Skeletal muscle tissue (tissue), 4 donors: Measurements from ENCODE around the gene FOXB1. TPM values are rescaled to one million over a fixed set of nuclear protein-coding genes. Genes with fewer than 3 reads are reported as not detected.
A peak's percentile ranks its signal among the peaks of the same experiment; 100 is the strongest.

Source experiments
- H3K27ac ChIP-seq: one replicate; pipeline ENCODE4 v1.7.0; 2013; ENCODE audit warnings: mild to moderate bottlenecking, low read depth, low read length, inconsistent platforms
- H3K27me3 ChIP-seq, 3 donors: one replicate each; pipeline ENCODE4 v1.7.0; 2013; ENCODE audit warnings: low read length in 3 of 3; ENCODE audit not compliant: control insufficient read depth in 3 of 3, insufficient read depth in 3 of 3
- H3K36me3 ChIP-seq, 3 donors: one replicate each; pipeline ENCODE4 v1.7.0; 2013; ENCODE audit warnings: low read length in 3 of 3; ENCODE audit not compliant: control insufficient read depth in 3 of 3, insufficient read depth in 3 of 3
- H3K4me1 ChIP-seq, 3 donors: one replicate each; pipeline ENCODE4 v1.7.0; 2013; ENCODE audit warnings: low read length in 3 of 3, mild to moderate bottlenecking in 3 of 3; ENCODE audit not compliant: control insufficient read depth in 3 of 3, insufficient read depth in 3 of 3
- H3K4me3 ChIP-seq, 3 donors: one replicate each; pipeline ENCODE4 v1.7.0; 2013; ENCODE audit warnings: low read length in 3 of 3
- H3K9ac ChIP-seq, 3 donors: one replicate each; pipeline ENCODE4 v1.7.0; 2013; ENCODE audit warnings: low read length in 3 of 3, mild to moderate bottlenecking in 3 of 3, moderate library complexity in 2 of 3, low read depth in 1 of 3
- H3K9me3 ChIP-seq, 3 donors: one replicate each; pipeline ENCODE4 v1.7.0; 2013; ENCODE audit warnings: low read length in 3 of 3; ENCODE audit not compliant: control insufficient read depth in 3 of 3
- total RNA-seq: library from RNA; depleted of rRNA; stranded (reverse); fragments of >200 nt; gene quantifications from one replicate; pipeline ENCODE4 v1.2.3, GENCODE V29; 2014
- donor health status: Osteomylitis.

Gene FOXB1
- total RNA-seq, 1 donor from 2014 or later, result not detected

DNA sequence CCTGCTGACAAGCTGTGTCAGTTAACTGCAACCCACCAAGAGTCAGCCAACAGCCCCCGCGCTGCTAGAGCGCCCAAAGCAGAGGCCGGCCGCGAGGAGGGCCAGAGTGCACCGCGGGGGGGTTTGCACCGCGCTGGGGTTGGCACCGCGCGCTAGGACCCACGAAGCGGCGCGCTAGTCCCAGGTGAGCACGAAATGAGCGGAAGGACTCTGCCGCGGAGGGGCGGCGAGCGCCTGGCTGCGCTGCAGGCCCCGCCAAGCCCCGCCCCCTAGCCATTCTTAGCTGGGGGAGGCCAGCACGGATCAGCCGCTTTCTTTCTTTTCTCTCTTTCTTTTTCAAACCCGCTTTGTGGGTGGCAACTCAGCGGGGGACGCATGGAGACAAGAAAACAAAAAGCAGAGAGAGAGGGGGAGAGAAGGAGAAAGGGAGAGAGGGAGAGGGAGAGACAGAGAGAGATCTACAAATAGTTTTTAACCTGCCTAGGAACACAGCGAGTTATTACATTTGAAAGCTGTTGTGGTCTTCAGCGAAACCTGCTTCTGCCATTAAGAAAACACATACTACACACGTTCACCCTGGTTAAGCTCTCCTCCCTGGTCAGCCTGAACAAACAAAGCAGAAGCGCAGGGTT lies 6.9 kb upstream of the FOXB1 start:
- H3K9ac ChIP-seq, result peak overlapping the region in 1 of 3 donors; percentile 14
- H3K4me3 ChIP-seq, result peak overlapping the region in 2 of 3 donors; percentile 15
- H3K36me3 ChIP-seq, result no peaks in the 10 kb centered on the region
- peaks cover 97 to 98% (median 97%) of the 10 kb centered on the region in 3 donors for H3K27me3 ChIP-seq
- peaks cover 4 to 21% (median 9%) of the 10 kb centered on the region in 3 donors for H3K4me1 ChIP-seq
- peaks cover 0 to 2% (median 0%) of the 10 kb centered on the region in 3 donors for H3K9me3 ChIP-seq
- no peak overlapping the region for H3K27ac ChIP-seq

DNA sequence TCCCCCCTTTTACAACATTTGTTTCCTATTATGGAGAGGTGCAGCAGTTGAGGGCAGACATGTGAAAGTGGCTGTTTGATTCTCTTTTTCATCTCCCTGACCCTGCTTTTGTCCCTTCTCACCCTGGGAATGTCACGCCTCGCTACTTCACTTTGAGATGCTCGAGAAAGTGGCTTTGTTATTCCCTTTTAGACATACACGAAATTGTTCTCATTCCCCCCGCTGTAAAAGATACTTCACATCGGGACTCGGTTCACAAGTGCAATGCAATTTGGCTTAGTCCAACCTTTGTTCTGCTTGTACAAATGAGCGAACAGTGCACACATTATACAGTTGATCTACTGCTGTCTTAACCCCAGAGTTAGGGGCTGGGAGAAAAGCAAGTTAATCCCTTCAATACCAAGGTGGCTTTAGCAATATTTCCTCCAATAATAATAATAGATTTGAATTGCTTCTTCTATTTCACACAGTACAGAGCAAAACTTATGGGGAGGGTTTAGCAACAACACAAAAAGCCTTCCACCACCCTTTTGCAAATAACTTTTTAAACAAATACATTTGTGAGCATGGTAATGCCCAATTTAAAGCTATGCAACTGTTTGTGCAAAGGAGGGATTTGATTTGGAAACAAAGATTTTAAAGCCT lies 5.7 kb upstream of the FOXB1 start:
- Histone ChIP-seq H3K9me3 (peaks cover 0 to 2% (median 0%) of the 10 kb centered on the region in 3 donors), H3K4me3 (no peak overlapping the region), H3K9ac (no peak overlapping the region), H3K36me3 (no peaks in the 10 kb centered on the region), H3K27me3 (peaks cover 94 to 98% (median 97%) of the 10 kb centered on the region in 3 donors), H3K27ac (no peak overlapping the region), H3K4me1 (peaks cover 4 to 21% (median 9%) of the 10 kb centered on the region in 3 donors)

GRCh38 chr15:59998950-59999611 lies 5.0 kb upstream of the FOXB1 start:
- no peak overlapping the region for H3K9ac ChIP-seq
- no peaks in the 10 kb centered on the region for H3K36me3 ChIP-seq
- no peak overlapping the region for H3K4me3 ChIP-seq
- peaks cover 0 to 2% (median 0%) of the 10 kb centered on the region in 3 donors for H3K9me3 ChIP-seq
- H3K27ac ChIP-seq, result no peak overlapping the region
- peaks cover 5 to 26% (median 13%) of the 10 kb centered on the region in 3 donors for H3K4me1 ChIP-seq
- H3K27me3 ChIP-seq, result peaks cover 94 to 98% (median 97%) of the 10 kb centered on the region in 3 donors

DNA sequence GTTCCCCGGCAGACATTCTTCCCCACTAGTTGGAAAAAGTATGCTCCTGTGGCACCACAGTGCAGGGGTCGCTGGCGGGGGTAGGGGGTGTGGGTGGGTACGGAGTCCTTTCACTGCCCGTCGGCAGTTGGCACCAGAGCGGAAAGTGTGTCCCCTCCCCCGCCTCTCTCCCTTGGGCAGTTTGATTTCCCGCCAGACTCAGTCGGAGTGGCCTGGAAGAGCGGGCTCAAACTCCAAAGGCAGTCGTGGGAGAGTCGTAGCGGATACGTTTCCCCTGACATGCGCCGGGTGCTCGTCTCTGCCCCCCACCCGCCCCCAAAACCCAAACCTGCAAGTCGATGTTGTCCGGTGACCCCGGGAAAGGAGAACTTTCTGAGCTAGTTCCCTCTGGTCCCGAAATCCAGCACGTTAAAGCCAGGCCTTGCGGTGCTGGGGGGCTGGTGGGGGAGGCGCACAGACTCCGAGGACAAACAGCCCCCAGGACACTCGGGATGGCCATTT lies 4.4 kb upstream of the FOXB1 start:
- H3K27ac ChIP-seq, result no peak overlapping the region
- H3K4me1 ChIP-seq, result peaks cover 9 to 31% (median 17%) of the 10 kb centered on the region in 3 donors
- H3K36me3 ChIP-seq, result no peaks in the 10 kb centered on the region
- H3K9ac ChIP-seq, result no peak overlapping the region
- peaks cover 94 to 98% (median 97%) of the 10 kb centered on the region in 3 donors for H3K27me3 ChIP-seq
- no peak overlapping the region for H3K4me3 ChIP-seq
- H3K9me3 ChIP-seq, result peaks cover 0 to 2% (median 0%) of the 10 kb centered on the region in 3 donors

DNA sequence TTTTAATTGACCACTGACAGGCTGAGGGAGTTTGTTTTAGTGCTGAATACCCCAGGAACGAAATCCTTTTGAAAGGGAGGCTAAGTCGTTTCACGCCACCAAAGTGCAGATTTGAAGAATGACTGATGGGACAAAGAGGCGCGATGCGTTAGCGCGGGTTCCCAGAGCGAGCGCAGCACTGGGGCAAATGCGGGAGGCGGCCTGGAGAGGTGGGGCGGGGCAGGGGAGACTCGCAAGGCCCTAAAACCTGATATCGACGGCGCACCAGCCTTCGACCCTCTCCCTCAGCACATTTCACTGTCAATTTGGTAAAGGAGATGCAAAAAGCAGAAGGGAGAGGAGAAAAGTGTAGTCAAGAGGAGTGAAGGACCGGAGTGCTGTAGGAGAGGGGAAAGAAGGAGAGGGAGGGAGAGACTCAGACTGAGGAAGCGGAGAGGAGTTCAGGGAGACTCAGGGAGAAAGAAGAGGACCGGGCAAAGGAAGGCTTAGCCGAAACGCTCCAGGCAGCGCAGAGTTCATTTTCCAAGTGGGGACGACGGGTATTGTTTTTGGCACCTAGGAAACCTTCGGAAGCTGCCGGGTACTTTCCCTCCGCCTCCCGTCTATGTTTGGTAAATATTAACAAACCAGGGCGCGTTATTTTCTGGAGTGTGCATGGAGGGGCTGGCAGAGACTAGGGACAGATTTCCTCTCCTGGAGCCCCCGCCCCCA lies 3.8 kb upstream of the FOXB1 start:
- Histone ChIP-seq H3K4me3 (no peak overlapping the region), H3K36me3 (no peaks in the 10 kb centered on the region), H3K27ac (no peak overlapping the region), H3K27me3 (peaks cover 94 to 98% (median 97%) of the 10 kb centered on the region in 3 donors), H3K9me3 (peaks cover 0 to 2% (median 0%) of the 10 kb centered on the region in 3 donors), H3K9ac (no peak overlapping the region), H3K4me1 (peaks cover 15 to 31% (median 20%) of the 10 kb centered on the region in 3 donors)

DNA sequence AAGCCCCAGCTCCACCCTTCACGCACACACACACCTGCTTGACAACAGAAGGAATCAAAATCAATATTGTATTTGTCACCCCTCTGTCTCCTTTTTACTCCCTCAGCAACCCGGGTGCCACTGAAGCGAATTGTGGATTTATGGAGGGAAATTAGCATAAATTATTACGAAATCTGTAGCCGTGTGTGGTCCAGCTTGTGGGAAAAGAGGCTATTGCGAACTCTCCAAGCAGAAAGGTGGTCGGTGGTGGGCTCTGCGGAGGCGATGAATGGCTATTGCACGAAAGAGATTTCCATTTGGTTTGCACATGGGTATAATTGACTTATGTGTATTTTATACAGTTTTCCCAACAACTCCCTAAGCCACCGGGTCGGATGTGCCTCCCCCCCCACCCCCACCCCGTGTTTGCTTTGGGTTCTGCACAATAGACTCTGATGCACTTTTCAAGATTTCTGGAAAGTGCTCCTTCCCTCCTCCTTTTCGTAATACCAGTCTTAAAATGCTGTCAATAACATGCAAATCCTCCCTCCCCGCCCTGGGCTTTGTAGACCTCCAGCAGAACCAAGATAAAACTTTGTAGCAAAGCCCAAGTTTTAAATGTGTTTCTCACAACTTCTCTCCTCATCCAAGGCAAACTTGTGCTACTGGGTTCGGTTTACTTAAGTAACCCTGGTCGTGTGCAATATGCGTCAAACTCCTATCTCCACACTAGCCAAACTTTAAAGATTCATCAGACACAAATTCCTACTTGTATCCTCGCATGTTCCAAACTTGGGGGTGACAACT lies 3.1 kb upstream of the FOXB1 start:
- H3K4me3 ChIP-seq, result no peak overlapping the region
- peaks cover 0 to under 1% (median 0%) of the 10 kb centered on the region in 3 donors for H3K9me3 ChIP-seq
- H3K36me3 ChIP-seq, result no peaks in the 10 kb centered on the region
- H3K4me1 ChIP-seq, result peaks cover 22 to 38% (median 27%) of the 10 kb centered on the region in 3 donors
- H3K27me3 ChIP-seq, result peaks cover 94 to 98% (median 97%) of the 10 kb centered on the region in 3 donors
- no peak overlapping the region for H3K9ac ChIP-seq
- no peak overlapping the region for H3K27ac ChIP-seq

- no peak overlapping the region for H3K27ac ChIP-seq
- H3K36me3 ChIP-seq, result no peaks in the 10 kb centered on the region
- H3K27me3 ChIP-seq, result peaks cover 94 to 98% (median 97%) of the 10 kb centered on the region in 3 donors
- H3K9ac ChIP-seq, result no peak overlapping the region
- H3K4me1 ChIP-seq, result peaks cover 27 to 42% (median 30%) of the 10 kb centered on the region in 3 donors
- H3K9me3 ChIP-seq, result no peaks in the 10 kb centered on the region
- H3K4me3 ChIP-seq, result no peak overlapping the region
Measured at GRCh38 chr15:60001610-60002527, 2.2 kb upstream of the FOXB1 start.

GRCh38 chr15:60002528-60003218 lies 1.4 kb upstream of the FOXB1 start:
- Histone ChIP-seq H3K4me1 (peaks cover 23 to 38% (median 27%) of the 10 kb centered on the region in 3 donors), H3K27me3 (peaks cover 88 to 96% (median 95%) of the 10 kb centered on the region in 3 donors)

More at GRCh38 chr15:60002528-60003218, 1.4 kb upstream of the FOXB1 start:
- Histone ChIP-seq H3K9ac (no peak overlapping the region), H3K9me3 (no peaks in the 10 kb centered on the region), H3K4me3 (no peak overlapping the region), H3K27ac (no peak overlapping the region), H3K36me3 (no peaks in the 10 kb centered on the region)
